MG63 (cell line): ENCODE measurements around the gene ZNF611. TPM values are rescaled to one million over a fixed set of nuclear protein-coding genes. Genes with fewer than 3 reads are reported as not detected.
"Not testable (repeated sequence)": the region's sequence is repeated elsewhere in the genome, so short reads cannot be mapped to it uniquely, and the experiment has no call there.

Source experiments
- DNase-seq: peaks from one replicate; pipeline ENCODE4 v3.0.0-alpha.2; 2020
- H3K27me3 ChIP-seq: fragments of 250-450 bp; sonication (Bioruptor Pico); 2 replicates; pipeline ENCODE4 v1.5.1; 2020; ENCODE audit warnings: mild to moderate bottlenecking, moderate library complexity
- H3K36me3 ChIP-seq: fragments of 250-450 bp; sonication (Bioruptor Pico); 2 replicates; pipeline ENCODE4 v1.5.1; 2020; ENCODE audit warnings: mild to moderate bottlenecking, moderate library complexity
- H3K4me3 ChIP-seq: fragments of 250-450 bp; sonication (Bioruptor Pico); 2 replicates; pipeline ENCODE4 v1.5.1; 2020; ENCODE audit warnings: mild to moderate bottlenecking, moderate library complexity
- H3K9me3 ChIP-seq: fragments of 250-450 bp; sonication (Bioruptor Pico); 2 replicates; pipeline ENCODE4 v1.5.1; 2020; ENCODE audit warnings: mild to moderate bottlenecking, moderate library complexity
- total RNA-seq: library from RNA; depleted of rRNA; stranded (reverse); fragments of >200 nt; shearing (Covaris generic); gene quantifications from 2 replicates; pipeline ENCODE4 v1.2.3, GENCODE V29; 2014; ENCODE audit warnings: low replicate concordance

ZNF611 gene
- total RNA-seq, 1 experiment from 2014 or later: 5.3 TPM

GRCh38 chr19:52724701-52725514 lies 9.9 kb downstream of the ZNF611 start:
- Histone ChIP-seq H3K9me3 (peaks cover 8% of the 10 kb centered on the region), H3K4me3 (no peak overlapping the region), H3K36me3 (peaks cover 42% of the 10 kb centered on the region), H3K27me3 (no peaks in the 10 kb centered on the region)
- DNase-seq: no peak

- H3K36me3 ChIP-seq: peaks cover 46% of the 10 kb centered on the region
- not testable (repeated sequence) for H3K4me3 ChIP-seq, DNase-seq, H3K27me3 ChIP-seq
- H3K9me3 ChIP-seq: peaks cover 12% of the 10 kb centered on the region
Measured at GRCh38 chr19:52723907-52724598, 10.8 kb downstream of the ZNF611 start.

DNA sequence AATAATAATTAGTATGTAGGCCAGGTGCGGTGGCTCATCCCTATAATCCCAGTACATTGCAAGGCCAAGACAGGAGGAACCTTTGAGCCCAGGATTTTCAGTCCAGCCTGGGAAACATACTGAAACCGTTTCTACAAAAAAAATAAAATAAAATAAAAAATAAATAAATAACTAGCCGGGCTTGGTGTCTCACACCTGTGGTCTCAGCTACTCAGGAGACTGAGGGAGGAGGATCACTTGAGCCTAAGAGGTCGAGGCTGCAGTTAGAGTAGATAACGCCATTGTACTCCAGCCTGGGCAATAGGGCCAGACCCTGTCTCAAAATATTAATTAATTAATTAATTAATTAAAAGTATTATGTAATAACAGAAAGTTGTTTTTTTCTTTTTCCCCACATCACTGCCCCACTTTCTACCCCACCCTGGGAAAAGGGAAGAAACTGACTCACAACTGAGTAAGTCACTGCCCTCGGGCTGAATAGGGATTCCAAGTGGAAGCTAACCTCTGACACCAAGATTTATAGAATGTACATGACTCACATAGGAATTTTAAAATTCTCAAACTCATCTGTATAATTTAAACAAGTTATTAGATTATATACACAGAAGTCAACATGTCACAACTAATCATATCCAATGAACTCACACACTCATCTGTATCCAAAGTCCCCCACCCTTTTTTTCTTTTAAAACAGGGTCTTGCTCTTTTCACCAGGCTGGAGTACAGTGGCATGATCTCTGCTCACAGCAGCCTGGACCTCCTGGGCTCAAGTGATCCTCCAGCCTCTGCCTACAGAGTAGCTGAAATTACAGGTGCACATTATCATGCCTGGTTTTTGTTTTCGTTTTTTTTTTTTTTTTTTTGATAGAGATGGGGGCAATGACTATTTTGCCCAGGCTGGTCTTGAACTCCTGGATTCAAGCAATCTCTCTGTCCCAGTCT lies 12.5 kb downstream of the ZNF611 start:
- Histone ChIP-seq H3K9me3 (peaks cover 12% of the 10 kb centered on the region), H3K27me3 (no peaks in the 10 kb centered on the region), H3K4me3 (no peak overlapping the region), H3K36me3 (peaks cover 40% of the 10 kb centered on the region)
- peak; percentile 87 for DNase-seq

- not testable (repeated sequence) for H3K4me3 ChIP-seq, DNase-seq, H3K27me3 ChIP-seq
- Histone ChIP-seq H3K36me3 (peaks cover 31% of the 10 kb centered on the region), H3K9me3 (peaks cover 12% of the 10 kb centered on the region)
Measured at GRCh38 chr19:52720541-52720940, 14.3 kb downstream of the ZNF611 start.

DNA sequence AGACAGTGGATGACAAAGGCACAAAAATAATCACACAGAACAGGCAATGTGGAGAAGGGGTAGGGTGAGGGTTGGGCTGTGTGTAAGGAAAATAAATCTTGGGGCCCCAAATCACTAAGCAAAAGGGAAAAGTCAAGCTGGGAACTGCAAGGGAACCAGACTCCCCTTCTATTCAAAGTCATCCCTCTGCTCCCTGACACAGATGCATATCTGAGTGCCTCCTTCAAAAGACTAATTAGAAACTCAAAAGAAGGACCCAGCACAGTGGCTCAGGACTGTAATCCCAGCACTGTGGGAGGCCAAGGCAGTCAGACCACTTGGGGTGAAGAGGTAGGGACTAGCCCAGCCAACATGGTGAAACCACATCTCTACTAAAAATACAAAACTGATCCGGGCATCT lies 18.3 kb downstream of the ZNF611 start:
- DNase-seq: no peak
- Histone ChIP-seq H3K4me3 (no peak overlapping the region), H3K9me3 (peaks cover 6% of the 10 kb centered on the region; the same call in 1 of the 2 replicates), H3K36me3 (peaks cover 35% of the 10 kb centered on the region), H3K27me3 (no peaks in the 10 kb centered on the region)

DNA sequence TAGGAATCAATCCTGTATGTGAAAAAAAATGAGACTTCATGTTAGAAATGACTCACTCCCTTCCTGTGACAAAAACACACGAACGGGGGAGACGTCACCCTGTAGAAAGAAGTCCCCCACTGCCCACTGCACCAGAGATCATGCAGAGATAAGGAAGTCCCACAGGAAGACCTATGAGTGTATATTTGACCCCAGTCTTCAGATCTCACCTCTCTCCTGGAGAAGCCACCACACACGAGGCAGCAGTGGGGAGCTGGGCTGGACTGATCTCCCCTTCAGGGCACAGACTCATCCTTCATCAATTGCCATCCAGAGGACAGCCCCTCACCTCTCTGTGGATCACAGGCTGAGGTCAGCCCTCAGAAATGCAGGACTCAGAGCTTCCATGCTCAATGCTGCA lies 18.9 kb downstream of the ZNF611 start:
- peaks cover 34% of the 10 kb centered on the region for H3K36me3 ChIP-seq
- H3K9me3 ChIP-seq, H3K4me3 ChIP-seq, H3K27me3 ChIP-seq, DNase-seq: not testable (repeated sequence)

DNA sequence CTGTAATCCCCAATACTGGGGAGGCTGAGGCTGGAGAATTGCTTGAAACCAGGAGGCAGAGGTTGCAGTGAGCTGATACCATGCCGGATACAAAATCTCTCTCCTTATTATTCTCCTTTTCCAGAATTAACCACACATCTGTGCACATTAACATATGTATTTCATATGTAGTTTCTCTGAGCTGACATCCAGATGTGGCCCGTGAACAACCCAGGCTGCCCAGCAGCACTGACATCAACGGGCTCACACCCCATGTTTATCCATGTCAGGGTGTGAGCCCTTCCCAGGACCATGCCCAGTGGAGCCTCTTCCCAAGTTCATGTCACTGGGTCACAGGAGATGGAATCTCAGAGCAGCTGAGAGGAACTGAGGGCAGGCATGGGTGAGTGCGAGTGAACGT lies 19.5 kb downstream of the ZNF611 start:
- not testable (repeated sequence) for H3K9me3 ChIP-seq, H3K4me3 ChIP-seq, H3K27me3 ChIP-seq, DNase-seq
- H3K36me3 ChIP-seq: peaks cover 30% of the 10 kb centered on the region

- not testable (repeated sequence) for H3K27me3 ChIP-seq, H3K4me3 ChIP-seq, DNase-seq, H3K9me3 ChIP-seq
- H3K36me3 ChIP-seq: peaks cover 28% of the 10 kb centered on the region
Measured at GRCh38 chr19:52713051-52713450, 21.8 kb downstream of the ZNF611 start.

DNA sequence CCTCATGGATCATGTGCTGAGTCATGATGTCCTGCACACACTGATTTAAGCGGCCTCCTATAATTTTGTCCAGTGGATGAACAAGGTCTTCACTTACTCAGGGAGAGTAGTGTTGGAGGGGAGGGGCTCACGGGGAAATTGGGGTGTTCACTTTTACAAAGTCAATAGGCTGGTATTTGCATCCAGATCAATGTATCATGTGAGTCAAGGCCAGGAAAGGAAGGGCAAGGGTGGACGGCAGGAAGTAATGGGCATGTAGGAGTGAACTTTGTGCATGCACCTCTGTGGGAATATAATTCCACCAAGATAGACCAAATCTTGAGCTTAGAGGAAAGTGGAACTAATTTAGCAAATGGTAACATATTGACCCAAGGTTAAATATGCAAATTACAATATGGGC lies 23.2 kb downstream of the ZNF611 start:
- H3K4me3 ChIP-seq: not testable (repeated sequence)
- peaks cover 41% of the 10 kb centered on the region for H3K36me3 ChIP-seq

DNA sequence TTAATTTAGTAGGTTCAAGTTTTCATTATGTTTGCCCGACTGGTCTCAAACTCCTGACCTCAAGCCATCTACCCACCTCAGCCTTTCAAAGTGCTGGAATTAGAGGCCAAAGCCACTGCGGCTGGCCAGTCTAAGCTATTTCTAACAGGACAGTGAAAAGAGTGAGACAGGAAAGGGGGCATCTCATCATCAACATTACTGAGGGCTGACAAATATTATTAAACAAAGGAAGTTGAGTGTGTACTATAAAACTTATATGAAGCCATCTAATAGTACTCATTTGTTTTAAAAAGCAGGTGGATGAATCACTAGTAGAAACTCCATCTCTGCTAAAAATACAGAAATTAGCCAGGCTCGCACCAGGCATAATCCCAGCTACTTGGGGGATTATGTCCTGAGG lies 24.3 kb downstream of the ZNF611 start:
- Histone ChIP-seq H3K9me3 (peaks cover 9% of the 10 kb centered on the region), H3K27me3 (no peaks in the 10 kb centered on the region), H3K4me3 (no peak overlapping the region), H3K36me3 (peaks cover 53% of the 10 kb centered on the region)
- DNase-seq: no peak

More for the DNA sequence above, 23.2 kb downstream of the ZNF611 start:
- DNase-seq, H3K9me3 ChIP-seq, H3K27me3 ChIP-seq: not testable (repeated sequence)

DNA sequence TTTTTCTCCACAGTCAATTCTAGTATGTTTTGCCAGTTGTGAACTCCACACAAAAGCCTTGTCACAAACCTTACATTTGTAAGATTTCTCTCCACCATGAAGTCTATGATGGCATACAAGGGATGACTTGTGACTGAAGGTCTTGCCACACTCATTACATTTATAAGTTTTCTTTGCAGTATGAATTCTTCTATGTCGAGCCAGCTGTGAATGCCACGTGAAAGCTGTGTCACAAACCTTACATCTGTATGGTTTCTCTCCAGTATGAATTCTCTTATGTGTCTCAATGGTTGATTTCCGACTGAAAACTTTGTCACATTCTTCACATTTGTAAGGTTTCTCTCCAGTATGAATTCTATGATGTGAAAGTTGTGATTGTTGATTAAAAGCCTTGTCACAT lies 29.2 kb downstream of the ZNF611 start:
- peaks cover 24% of the 10 kb centered on the region for H3K9me3 ChIP-seq
- not testable (repeated sequence) for H3K27me3 ChIP-seq, DNase-seq, H3K4me3 ChIP-seq
- H3K36me3 ChIP-seq: peaks cover 51% of the 10 kb centered on the region

DNA sequence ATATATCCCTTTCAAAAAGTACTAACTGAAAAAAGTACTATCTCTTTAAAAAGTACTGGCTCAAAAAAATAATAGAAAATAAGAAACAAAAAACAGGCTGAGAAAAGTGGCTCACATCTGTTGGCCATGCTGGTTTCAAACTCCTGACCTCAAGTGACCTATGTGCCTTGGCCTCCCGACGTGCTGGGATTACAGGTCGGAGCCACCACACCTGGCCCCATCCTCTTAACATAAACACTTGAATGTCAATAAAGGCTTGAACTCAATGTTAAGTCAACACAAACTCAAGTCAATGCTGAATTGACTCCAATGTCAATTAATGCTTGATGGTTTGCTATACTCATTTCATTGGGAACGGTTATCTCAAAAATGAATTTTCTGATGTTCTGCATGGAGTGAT lies 30.9 kb downstream of the ZNF611 start:
- DNase-seq: no peak
- H3K4me3 ChIP-seq: no peak overlapping the region
- H3K27me3 ChIP-seq: no peaks in the 10 kb centered on the region
- H3K9me3 ChIP-seq: peaks cover 24% of the 10 kb centered on the region
- peaks cover 51% of the 10 kb centered on the region for H3K36me3 ChIP-seq

DNA sequence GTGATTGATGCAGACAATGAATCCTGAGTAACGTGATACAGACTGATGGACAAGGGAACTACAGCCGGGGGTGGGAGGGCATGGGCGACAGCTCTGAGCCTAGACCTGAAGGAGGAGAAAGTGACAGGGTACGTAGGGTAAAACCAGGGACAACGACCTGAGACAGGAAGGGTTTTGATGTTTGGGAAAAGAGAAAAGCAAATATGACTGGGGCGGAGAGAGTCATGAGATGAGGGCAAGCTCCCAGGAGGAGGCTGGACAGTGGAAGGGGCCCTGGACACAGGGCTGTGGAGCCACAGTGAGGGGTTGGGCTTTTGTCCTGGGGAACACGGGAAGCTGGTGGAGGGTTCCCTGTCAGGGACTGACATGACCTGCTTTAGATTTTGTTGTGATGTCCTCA lies 34.2 kb downstream of the ZNF611 start:
- no peaks in the 10 kb centered on the region for H3K27me3 ChIP-seq
- H3K9me3 ChIP-seq: peaks cover 14% of the 10 kb centered on the region
- H3K4me3 ChIP-seq: no peak overlapping the region
- peaks cover 19% of the 10 kb centered on the region for H3K36me3 ChIP-seq
- DNase-seq: no peak

DNA sequence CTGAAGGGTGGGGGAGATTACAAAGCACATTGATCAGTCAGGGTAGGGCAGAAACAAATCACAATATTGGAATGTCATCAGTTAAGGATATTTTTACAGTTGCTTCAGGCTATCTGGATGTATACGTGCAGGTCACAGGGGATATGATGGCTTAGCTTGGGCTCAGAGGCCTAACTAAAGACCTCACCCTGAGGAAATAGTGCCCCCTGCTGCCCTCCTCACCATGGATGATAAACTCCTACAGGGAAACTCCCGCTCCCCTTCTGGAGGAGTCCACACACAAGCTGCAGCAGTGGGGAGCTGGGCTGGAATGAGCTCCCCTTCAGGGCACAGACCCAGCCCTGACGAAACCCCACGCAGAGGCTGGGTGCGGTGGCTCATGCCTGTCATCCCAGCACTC lies 35.3 kb downstream of the ZNF611 start:
- H3K4me3 ChIP-seq, H3K36me3 ChIP-seq, H3K27me3 ChIP-seq, DNase-seq: not testable (repeated sequence)
- H3K9me3 ChIP-seq: peaks cover 11% of the 10 kb centered on the region

DNA sequence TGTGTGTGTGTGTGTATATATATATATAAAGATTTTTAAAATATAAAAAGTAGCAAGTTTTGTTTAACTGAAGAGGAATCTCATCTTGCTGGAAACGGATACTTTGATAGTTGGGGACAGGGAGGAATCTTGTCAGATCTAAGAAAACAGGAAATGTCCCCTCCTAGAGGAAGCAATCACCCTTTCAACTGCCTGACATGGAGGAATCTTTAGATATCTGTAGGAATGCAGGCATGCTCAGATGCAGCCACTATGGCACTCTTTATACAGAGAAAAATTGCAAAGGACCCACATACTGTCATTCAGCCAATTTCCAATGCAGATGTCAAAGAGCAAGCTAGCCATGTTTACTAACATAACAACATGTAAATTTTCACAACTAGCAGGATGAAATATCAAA lies 38.8 kb downstream of the ZNF611 start:
- DNase-seq: no peak
- Histone ChIP-seq H3K4me3 (no peak overlapping the region), H3K27me3 (no peaks in the 10 kb centered on the region), H3K36me3 (no peaks in the 10 kb centered on the region), H3K9me3 (peaks cover 7% of the 10 kb centered on the region)

- peaks cover 7% of the 10 kb centered on the region for H3K9me3 ChIP-seq
- no peak for DNase-seq
- H3K36me3 ChIP-seq: no peaks in the 10 kb centered on the region
- no peaks in the 10 kb centered on the region for H3K27me3 ChIP-seq
- no peak overlapping the region for H3K4me3 ChIP-seq
Measured at GRCh38 chr19:52694921-52695320, 39.9 kb downstream of the ZNF611 start.

GRCh38 chr19:52694281-52694680 lies 40.6 kb downstream of the ZNF611 start:
- H3K27me3 ChIP-seq, DNase-seq, H3K4me3 ChIP-seq: not testable (repeated sequence)

More at GRCh38 chr19:52694281-52694680, 40.6 kb downstream of the ZNF611 start:
- H3K36me3 ChIP-seq, H3K9me3 ChIP-seq: not testable (repeated sequence)
